Measurements from ENCODE around the gene LIPK.

Gene LIPK

GRCh38 chr10:88781206-88781605 is 75.2 kb downstream of the LIPK start:
- no peak overlapping the region for H3K4me3 ChIP-seq
- peak overlapping the region in 1 of 21 experiments; percentile 7 for H3K27ac ChIP-seq

- Histone ChIP-seq H3K4me3 (no peak overlapping the region), H3K27ac (no peak overlapping the region)
Measured at GRCh38 chr10:88782222-88782621, 76.2 kb downstream of the LIPK start.

DNA sequence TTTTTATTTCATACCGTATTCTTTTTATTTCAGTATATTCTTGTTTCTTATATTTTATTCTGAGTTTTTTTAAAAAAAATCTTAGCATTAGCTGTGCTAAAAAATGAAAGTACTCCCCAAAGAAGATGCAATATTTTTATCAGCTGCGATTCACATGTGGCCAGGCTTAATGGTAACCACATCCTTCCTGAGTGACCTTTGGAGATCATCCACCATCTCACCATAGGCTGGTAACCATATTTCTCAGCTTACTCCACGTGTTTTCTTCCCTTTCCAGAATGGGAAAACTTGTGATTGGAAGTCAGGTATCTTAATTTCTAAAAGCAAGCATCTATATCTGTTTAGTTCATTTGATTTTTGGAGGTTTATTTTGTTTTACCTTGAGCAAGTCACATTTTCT is 77.7 kb downstream of the LIPK start:
- H3K27ac ChIP-seq, result no peak overlapping the region
- no peak overlapping the region for H3K4me3 ChIP-seq

DNA sequence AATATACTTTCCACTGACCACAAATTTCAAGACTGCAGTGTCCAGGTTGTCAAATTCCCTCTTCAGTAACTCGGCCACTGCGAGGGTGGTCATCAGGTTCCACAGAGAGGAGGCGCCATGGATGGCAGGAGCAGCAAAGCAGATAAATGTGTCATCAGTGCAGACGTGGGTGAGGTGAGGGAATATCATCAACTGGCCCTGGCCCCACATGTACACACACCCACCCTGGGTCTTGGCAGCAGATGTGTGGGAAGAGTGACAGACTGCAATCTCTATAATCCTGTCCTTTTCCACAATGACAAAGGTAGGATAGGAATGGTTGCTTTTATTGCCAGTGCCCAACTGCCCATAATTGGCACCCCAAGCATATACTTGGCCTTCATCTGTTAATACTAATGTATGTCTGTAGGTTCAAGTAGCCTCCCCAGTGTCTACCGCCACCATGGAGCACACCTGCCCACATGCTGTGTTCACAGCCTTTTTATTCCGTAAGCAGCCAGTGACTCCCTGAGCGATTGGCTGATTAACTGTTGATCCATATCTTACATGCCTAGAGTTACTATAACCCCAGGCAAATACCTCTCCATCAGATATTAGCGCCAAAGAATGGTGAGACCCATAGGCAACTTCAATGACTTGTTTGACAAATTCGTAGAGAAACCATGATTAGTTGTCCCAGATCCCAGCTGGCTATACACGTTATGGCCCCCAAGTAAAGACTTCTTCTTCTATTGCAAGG is 80.2 kb downstream of the LIPK start:
- Histone ChIP-seq H3K27ac (no peak overlapping the region), H3K4me3 (no peak overlapping the region)

GRCh38 chr10:88787463-88787862 is 81.4 kb downstream of the LIPK start:
- H3K4me3 ChIP-seq, result no peak overlapping the region
- no peak overlapping the region for H3K27ac ChIP-seq

- no peak overlapping the region for H3K4me3 ChIP-seq
Measured at GRCh38 chr10:88788924-88789323, 82.9 kb downstream of the LIPK start.

DNA sequence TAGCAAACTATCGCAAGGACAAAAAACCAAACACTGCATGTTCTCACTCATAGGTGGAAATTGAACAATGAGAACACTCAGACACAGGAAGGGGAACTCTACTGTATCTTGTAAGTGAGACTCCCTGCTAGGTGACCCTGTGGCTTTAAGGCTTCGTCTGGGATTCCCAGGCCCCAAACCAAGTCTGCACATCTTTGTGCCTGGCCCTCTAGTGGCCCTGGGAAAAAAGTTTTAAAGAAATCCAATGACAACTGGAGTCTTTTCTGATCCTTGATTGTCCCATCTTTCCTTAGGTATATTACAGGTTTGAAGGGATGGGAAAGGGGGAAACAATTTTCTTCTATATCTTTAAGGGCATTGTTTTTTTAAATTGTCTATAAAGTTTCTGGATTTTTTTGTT is 85.9 kb downstream of the LIPK start:
- Histone ChIP-seq H3K27ac (no peak overlapping the region), H3K4me3 (no peak overlapping the region)

More at GRCh38 chr10:88788924-88789323, 82.9 kb downstream of the LIPK start:
- no peak overlapping the region for H3K27ac ChIP-seq

- no peak overlapping the region for H3K4me3 ChIP-seq
- H3K27ac ChIP-seq, result no peak overlapping the region
Measured at GRCh38 chr10:88792661-88793060, 86.6 kb downstream of the LIPK start.

DNA sequence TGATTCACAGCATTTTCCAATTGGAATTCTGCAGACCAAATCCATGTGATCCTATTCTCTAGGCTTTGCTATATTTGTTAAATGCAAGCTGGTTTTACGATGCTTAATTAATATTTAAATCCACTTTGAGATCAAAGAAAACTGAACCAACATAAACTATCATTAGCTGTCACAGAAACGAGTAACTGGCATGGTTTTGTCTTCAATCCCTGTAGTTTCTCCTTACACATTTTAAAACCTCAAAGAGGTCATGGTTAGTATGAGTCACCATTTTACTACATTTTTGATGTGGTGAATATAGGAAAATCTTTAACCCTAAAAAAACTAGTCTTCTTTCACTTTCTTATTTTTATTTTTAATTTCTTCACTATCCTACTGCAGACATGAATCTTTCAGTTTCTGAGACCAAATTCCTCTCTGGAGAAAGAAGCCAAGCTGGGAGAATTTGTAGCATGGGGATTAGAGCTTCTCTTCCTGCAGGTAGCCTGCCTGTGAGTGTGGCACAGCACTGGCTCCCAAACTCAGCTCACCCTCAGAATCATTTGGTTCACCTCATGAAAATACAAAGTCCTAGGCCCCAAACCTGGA is 87.8 kb downstream of the LIPK start:
- no peak overlapping the region for H3K27ac ChIP-seq

GRCh38 chr10:88794731-88795130 is 88.7 kb downstream of the LIPK start:
- Histone ChIP-seq H3K27ac (no peak overlapping the region), H3K4me3 (no peak overlapping the region)

More for the DNA sequence above, 87.8 kb downstream of the LIPK start:
- no peak overlapping the region for H3K4me3 ChIP-seq

DNA sequence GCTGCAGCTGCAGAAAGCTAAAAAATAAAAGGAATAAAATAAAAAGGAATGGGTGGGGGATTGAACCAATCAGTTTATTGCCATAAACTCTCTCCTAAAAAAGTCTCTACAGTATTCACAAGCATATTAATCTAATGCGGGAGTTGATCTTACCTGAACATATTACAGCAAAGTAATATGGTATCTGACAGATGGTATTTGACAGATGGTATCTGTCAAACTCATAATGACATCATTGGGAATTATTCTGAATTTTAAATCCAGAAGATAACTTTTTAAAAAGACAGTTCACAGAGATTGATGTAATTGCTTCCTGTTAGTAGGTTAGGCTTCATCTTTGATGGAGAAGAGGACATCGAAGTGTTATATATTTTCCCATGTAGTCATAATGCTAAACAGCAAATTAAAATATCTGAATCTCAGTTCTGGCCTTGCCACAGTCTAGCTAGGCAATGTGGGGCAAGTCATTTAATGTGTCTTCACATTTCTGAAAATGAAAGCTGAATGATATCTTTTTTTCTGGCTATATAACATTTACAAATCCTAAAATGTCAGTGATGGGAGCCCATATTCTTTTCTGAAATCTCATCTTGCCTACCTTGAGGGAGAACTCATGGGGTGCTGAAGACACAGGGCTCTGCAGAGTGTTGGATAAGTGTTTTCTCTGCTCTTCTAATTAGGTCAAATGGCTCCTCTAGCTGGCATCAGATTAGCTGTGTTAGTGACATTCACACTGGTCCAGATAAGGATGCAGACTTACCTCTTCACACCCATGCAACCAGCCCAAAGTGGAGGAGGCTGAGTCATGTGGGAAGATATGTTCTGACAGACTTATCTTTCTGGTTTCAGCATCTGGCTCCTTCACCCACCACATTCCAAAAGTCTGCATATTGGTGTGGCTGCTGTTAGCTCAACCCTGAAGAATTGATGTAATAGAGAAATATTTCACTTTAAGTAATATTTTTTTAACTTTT is 94.4 kb downstream of the LIPK start:
- Histone ChIP-seq H3K4me3 (no peak overlapping the region), H3K27ac (peak overlapping the region in 1 of 21 experiments; percentile 5)

All from skin epidermis (tissue), 12 donors.